ENCODE measurements around the gene IL1RN.

Gene IL1RN

DNA sequence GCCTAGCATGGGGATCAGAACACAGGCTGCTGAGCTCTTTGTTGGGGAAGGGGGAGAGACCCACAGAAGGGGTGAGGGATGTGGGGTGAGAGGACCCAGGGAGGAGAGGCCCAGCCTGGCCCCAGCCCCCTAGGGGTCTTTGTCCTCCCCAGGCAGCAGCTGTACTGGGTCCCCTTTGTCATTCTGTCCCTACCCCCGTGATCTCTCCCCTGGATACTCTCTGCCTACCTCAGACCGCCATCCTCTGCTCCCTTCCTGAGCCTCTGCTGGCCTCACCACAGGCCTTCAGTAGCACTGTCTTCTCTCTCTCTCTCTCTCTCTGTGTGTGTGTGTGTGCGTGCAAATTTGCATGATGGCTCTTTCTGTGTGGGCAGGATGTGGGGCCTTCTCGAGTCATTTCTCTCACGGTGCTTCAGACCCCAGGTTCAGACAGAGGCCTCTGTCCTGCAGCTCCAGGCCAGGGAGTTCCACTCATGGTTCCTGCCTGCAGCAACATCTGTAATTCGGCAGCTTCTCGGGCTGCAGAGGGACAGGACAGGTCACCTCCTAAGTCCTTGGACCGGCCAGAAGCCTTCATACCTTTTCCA is 47.7 kb downstream of the IL1RN start:
- no peak for DNase-seq (ENCODE audit: low read depth)

DNA sequence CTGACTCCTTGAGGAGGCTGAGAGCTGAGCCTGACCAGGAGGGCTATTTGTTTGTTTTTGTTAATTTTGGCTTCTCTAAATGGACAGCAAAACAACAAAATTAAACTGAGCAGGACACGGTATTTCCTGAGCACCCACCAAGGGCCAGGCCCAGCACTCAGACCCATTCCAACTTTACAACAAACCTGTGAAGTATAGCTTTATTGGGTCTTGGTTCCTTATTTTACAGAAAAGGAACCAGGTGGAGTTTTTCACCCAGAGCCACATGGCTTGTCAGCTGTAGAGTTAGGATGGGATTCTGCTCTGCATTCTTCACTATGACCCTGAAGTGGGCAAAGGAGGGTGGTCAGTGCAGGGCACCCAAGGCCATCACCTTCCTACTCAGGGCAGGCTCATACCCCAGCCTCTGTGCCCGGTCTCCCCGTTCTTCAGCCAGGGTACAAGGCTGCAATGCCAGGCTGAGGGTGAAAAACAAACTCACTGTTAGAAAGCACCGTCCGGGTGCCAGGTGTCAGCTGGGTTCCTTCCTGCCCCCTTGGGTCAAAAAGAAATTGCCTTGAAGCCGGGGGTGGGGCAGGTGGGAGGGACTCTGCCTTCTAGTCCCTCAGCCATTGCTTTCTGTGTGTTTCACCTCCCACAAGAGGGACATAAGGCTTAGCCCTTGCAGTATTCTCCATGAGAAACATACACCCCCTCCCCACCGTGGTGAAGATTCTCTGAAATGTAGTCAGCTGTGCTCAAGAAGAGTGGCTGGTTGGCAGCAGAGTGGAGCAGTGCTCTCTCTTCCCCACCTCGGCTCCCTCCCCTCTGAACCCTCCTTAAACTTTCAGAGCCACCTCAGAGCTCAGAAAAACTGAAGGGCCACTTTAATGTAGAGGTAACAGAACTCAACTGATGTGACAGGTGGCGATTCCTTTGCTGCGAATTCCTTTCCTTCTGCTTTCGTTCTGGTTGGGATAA is 48.6 kb downstream of the IL1RN start:
- no peak for DNase-seq (ENCODE audit: low read depth)

DNA sequence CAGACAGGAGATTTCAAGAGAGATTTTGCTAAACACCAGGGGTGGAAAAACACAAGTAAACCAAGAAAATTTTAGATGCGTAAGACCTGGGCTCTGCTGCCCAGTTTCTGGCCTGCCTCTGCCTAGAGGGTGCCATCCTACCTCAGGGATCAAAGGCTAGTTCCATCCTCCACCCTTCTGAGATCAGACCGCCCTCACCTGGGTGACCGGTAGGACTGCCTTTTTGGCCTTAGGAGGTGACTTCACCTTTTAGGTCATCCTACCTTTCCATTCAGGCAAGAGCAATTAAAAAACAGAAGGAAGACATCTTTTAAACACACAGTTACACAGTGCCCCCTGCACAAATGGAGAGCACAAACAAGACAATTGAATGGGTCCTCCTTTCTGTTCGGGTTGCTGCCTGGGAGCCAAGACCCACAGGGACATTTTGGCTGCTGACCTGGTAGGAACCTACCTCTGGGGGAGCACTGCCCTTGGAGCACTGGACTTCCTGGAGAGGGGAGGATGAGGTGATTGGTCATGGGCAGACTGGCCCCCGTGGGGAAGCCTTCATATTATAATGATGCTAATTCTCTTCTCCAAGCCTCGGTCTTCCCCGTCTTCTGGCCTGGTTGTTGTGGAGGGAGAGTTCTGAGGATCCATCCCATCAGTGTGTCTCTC is 49.4 kb downstream of the IL1RN start:
- DNase-seq (ENCODE audit: low read depth): no peak

DNA sequence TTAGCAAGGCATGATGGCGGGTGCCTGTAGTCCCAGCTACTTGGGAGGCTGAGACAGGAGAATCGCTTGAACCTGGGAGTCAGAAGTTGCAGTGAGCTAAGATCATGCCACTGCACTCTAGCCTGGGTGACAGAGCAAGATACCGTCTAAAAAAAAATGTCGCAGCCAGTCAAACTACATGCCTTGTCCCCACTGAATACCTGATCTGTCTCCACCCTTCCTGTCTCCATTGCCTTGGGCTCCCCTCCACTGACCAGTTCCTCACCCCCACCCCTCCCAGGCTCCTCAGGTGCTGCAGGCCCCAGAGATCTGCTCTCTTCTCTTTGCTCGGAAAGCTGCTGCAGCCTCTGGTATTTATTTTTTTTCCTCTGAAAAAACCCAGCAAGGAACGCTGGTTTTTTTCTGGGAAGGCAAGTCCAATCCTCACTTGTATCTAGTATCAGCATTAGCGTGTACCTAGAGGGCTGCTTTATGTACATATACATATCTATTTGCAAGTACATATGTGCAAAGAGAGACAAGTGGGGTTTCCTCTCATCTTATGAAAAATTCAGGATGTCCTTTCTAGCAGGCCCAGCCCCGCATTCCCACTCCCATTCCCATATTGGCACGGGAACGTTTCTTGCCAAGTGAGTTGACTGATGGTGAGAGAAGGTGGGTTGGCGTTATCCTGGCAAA is 50.8 kb downstream of the IL1RN start:
- DNase-seq (ENCODE audit: low read depth): no peak

DNA sequence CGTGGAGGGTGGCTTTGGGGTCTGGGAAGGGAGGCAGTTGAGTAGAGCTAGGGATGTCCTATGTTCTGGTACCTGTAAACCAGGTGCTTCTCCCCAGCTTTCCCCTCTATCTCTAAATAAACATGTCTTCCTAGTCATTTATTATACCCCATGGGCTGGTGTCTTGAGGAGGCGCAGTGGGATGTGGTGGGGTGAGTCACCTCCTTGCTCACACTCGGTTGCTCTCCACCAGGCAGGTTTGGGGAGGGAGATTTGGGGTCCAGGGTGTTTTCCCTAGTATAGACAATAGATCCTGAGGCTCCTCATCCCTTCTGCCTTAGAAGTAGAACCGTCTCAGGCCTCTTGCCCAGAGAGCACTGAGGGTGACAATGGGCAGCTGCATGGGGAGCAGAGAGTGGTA is 51.5 kb downstream of the IL1RN start:
- no peak for DNase-seq (ENCODE audit: low read depth)

DNA sequence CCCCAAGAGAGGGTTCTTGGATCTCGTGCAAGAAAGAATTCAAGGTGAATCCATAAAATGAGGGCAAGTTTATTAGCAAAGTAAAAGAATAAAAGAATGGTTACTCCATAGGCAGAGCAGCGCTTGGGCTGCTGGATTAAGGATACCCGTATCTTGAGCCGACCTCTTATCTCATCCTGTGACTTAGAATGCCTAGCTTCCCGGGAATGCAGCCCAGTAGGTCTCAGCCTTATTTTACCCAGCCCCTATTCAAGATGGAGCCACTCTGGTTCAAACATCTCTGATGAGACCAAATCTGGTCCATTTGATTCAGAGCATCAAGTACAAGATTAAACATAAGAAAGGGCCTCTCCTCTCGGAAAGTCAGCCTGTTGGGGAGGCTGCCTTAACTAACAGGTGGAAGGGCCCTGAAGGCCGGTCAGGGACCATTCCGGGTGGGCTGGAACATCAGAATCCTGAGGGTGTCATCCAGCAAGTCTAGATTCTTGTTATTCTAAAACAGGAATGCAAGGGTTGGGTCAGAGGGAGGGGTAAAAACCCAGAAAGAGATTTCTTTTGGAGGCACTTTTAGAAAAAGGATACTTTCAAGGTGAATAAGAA is 52.1 kb downstream of the IL1RN start:
- DNase-seq (ENCODE audit: low read depth): no peak

DNA sequence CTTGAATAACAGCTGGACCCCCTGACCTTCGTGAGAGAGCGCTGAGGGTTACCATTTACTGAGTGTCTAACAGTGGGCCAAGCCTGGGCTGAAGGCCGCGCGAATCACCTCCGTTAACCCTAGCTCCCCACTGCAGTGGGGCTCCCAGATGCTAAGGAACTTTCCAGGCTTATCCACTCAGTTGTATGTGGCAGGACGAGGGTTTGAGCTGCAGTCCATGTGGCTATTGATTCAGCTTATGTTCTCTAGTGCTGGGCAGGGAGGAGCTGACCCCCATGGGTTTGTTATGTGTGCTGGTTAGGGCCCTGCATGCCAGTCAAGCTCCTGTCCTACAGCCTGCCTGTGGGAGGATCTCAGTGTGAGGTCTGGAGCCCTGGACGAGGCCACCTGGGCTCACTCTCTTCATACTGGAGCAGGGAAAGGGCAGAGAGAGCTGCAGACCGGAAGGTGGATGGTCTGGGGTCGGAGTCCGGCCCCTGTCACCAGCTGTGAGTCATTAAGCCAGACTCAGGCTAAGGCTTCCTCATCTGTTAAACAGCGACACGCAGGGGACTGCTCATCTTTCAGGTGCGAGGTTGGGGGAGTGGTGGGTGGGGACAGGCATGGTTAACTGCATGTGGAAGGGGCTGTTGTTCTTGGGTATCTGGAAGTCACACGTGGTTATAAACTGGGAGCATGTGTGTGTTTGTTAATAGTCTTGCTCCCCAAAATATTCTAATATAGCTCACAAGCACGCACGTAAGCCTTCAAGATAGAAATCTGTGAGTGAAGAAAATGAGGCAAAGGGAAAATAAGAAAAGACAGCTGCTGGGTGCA is 52.9 kb downstream of the IL1RN start:
- DNase-seq (ENCODE audit: low read depth): no peak

DNA sequence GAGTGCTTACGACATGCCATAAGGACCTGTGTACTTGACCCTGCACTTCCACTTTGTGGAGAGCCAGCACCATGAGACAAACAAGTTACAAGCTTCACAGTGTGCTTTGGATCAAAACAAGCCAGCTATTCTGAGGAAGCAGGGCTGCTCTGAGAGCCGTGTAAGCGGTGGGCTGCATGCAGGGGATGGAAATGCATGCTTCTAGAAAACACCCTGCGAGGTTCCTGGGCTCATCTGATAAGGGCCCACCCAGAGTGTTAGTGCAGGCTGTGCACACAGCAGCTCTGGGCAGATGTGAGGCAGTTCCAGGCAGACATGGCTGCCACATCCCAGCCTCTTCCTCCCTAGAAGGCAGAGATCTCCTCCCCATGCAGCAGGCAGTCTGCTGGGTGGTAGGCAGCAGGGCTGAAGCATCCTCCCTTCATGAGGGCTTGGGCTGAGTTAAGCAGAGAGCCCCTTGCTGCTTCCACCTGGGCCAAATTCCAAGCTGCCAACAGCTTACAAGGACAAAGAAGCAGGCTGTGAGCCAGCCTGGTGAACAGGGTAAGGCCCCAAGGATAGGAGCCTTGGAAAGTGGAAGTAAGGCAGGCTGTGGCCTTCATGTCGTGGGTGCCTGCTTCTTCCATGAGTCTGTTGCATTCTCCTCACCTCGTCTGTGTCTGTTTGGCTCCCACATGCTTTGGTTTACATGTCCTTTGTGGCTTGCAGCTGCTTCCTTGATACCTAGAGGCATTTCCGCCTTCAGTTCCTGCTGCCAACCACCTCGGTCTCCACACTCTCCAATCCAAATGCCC is 54.1 kb downstream of the IL1RN start:
- DNase-seq (ENCODE audit: low read depth): no peak

DNA sequence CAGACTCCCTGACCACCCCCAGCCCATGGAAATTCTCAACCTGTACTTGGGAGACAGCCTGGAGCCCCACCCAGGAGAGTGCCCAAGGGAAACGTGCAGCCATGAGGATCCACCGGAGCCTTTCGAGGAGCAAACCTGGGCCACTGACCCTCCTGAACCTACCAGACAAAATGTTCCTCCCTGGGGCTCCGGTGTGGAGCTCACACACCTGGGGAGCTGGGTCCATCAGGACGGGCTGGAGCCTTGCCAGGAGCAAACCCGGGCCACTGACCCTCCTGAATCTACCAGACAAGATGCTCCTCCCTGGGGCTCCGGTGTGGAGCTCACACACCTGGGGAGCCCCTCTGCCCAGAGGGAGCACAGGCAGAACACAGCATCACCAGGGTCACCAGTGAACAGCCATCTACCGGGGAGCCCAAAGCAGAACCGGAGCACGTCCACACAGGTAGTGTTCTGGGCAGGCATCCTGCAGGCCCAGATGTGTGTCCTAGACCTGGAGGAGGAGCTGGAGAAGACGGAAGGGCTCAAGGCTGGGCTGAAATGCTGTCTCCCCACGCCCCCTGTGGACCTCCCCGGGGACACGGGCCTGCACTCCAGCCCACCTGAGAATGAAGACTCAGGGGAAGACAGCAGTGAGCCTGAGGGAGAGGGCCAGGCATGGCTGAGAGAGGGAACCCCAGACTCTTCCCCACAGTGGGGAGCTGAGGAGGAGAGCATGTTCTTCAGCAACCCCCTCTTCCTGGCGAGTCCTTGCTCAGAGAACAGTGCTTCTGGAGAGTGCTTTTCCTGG is 55.3 kb downstream of the IL1RN start:
- DNase-seq (ENCODE audit: low read depth): no peak

DNA sequence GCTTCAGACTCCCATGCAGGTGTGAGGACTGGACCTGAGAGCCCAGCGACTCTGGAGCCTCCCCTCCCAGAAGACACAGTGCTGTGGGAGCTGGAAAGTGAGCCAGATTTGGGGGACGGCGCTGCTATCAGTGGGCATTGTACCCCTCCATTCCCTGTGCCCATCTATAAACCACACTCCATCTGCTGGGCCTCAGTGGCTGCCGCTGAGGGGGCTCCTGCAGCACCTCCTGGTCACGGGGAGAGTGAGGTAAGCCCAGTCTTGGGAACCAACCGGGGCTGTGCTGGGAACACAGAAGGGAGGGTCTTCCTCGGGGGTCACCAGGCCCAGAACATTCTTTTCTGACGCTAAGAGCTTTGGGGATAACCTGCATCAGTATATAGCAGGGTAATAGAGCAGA is 55.9 kb downstream of the IL1RN start:
- DNase-seq (ENCODE audit: low read depth): no peak
